H1 (cell line): ENCODE results near the gene SLC37A2. TPM values are rescaled to one million over a fixed set of nuclear protein-coding genes. Genes with fewer than 3 reads are reported as not detected.

Source experiments
- CTCF ChIA-PET: fragments of 300-600 bp; sonication (Branson Sonifier 250); formaldehyde crosslinking; loops from one replicate; lab custom pipeline; 2021; ENCODE audit not compliant: partially characterized antibody; lab: Charles Lee
- POLR2A ChIA-PET: fragments of 300-600 bp; sonication (Branson Sonifier 250); formaldehyde crosslinking; loops from one replicate; lab custom pipeline; 2021; ENCODE audit warnings: inconsistent platforms; ENCODE audit not compliant: partially characterized antibody; lab: Charles Lee
- DNase-seq, 2 experiments: peaks; one replicate each; pipeline versions ENCODE4 v3.0.0 to v3.0.0-alpha.2; 2010 to 2022; ENCODE audit warnings: low spot score in 2 of 2, low read depth in 1 of 2, mixed read lengths in 1 of 2
- FAIRE-seq: peaks from 2 replicates; lab custom pipeline; 2011; peaks lifted over from hg19 to GRCh38; lab: Jason Lieb, UNC
- H2AFZ ChIP-seq: 2 replicates; pipeline ENCODE4 v1.8.1; 2012; ENCODE audit warnings: low read length, inconsistent platforms
- H2AK5ac ChIP-seq: 2 replicates; pipeline ENCODE4 v1.6.1; 2013; ENCODE audit warnings: low read depth, low read length
- H2BK120ac ChIP-seq: replicated peaks from 2 replicates; pipeline ENCODE3; 2013; ENCODE audit warnings: low read depth, low read length, inconsistent platforms
- H2BK12ac ChIP-seq: 2 replicates; pipeline ENCODE4 v1.6.1; 2013; ENCODE audit warnings: low read depth, low read length
- H2BK15ac ChIP-seq: 2 replicates; pipeline ENCODE4 v1.6.1; 2013; ENCODE audit warnings: low read length
- H2BK20ac ChIP-seq: 2 replicates; pipeline ENCODE4 v1.6.1; 2013; ENCODE audit warnings: low read length
- H2BK5ac ChIP-seq: 2 replicates; pipeline ENCODE4 v1.6.1; 2013; ENCODE audit warnings: low read depth, low read length
- H3K14ac ChIP-seq: 2 replicates; pipeline ENCODE4 v1.6.1; 2013; ENCODE audit warnings: inconsistent platforms; ENCODE audit not compliant: insufficient read length
- H3K18ac ChIP-seq: 2 replicates; pipeline ENCODE4 v1.6.1; 2013; ENCODE audit warnings: low read length; ENCODE audit errors: extremely low read depth
- H3K23ac ChIP-seq: 2 replicates; pipeline ENCODE4 v1.6.1; 2013; ENCODE audit warnings: inconsistent platforms; ENCODE audit not compliant: insufficient read length
- H3K23me2 ChIP-seq: 2 replicates; pipeline ENCODE4 v1.6.1; 2013; ENCODE audit warnings: low read depth, low read length
- H3K27ac ChIP-seq: 2 replicates; pipeline ENCODE4 v1.6.1; 2011; ENCODE audit warnings: low read depth, low read length, inconsistent platforms
- H3K27me3 ChIP-seq, 4 experiments: replicated peaks in 1 of 4; 1 replicate in 1 of 4; 2 replicates in 3 of 4; pipeline versions ENCODE4 v1.6.1 to v1.8.1; 2011 to 2013; ENCODE audit warnings: low read length in 3 of 4, mild to moderate bottlenecking in 3 of 4, inconsistent platforms in 2 of 4, mixed read lengths in 2 of 4, moderate library complexity in 1 of 4; ENCODE audit not compliant: control insufficient read depth in 3 of 4, insufficient read depth in 3 of 4; ENCODE audit errors: extremely low read depth in 1 of 4
- H3K36me3 ChIP-seq, 4 experiments: 2 replicates each; pipeline versions ENCODE4 v1.6.1 to v1.8.1; 2011 to 2013; ENCODE audit warnings: mild to moderate bottlenecking in 4 of 4, low read length in 3 of 4, moderate library complexity in 2 of 4, control low read depth in 1 of 4, inconsistent platforms in 1 of 4; ENCODE audit not compliant: insufficient read depth in 4 of 4, control insufficient read depth in 2 of 4
- H3K4ac ChIP-seq: replicated peaks from 2 replicates; pipeline ENCODE3; 2013; ENCODE audit warnings: low read length, low read depth, mixed read lengths, inconsistent platforms; ENCODE audit not compliant: insufficient read length
- H3K4me1 ChIP-seq, 4 experiments: replicated peaks in 1 of 4; 1 replicate in 1 of 4; 2 replicates in 3 of 4; pipeline versions ENCODE4 v1.6.1 to v1.8.1; 2011 to 2013; ENCODE audit warnings: low read length in 3 of 4, inconsistent platforms in 2 of 4, mixed read lengths in 1 of 4; ENCODE audit not compliant: insufficient read depth in 4 of 4, control insufficient read depth in 3 of 4
- H3K4me2 ChIP-seq, 2 experiments: 2 replicates each; pipeline versions ENCODE4 v1.6.1 to v1.8.1; 2011 to 2013; ENCODE audit warnings: low read depth in 2 of 2, low read length in 2 of 2, control low read depth in 1 of 2, inconsistent platforms in 1 of 2, mild to moderate bottlenecking in 1 of 2; ENCODE audit not compliant: insufficient read depth in 1 of 2
- H3K4me3 ChIP-seq, 4 experiments: fragments of 200-600, 300-600 bp in 1 of 4; sonication (generic), shearing (Covaris generic), sonication (Bioruptor Twin) in 1 of 4; 2 replicates each; pipeline versions ENCODE4 v1.5.1 to v1.8.1; 2011 to 2016; ENCODE audit warnings: low read length in 4 of 4, low read depth in 3 of 4, control low read depth in 2 of 4, inconsistent platforms in 2 of 4, mild to moderate bottlenecking in 2 of 4, mixed read lengths in 1 of 4, moderate library complexity in 1 of 4; ENCODE audit not compliant: insufficient read depth in 2 of 4; ENCODE audit errors: extremely low read depth in 1 of 4
- H3K56ac ChIP-seq: replicated peaks from 2 replicates; pipeline ENCODE3; 2013; ENCODE audit warnings: low read depth, mild to moderate bottlenecking, mixed read lengths, low read length, inconsistent platforms; ENCODE audit not compliant: insufficient read length
- H3K79me1 ChIP-seq: 2 replicates; pipeline ENCODE4 v1.6.1; 2013; ENCODE audit warnings: low read depth, low read length, control low read depth
- H3K79me2 ChIP-seq, 2 experiments: 2 replicates each; pipeline versions ENCODE4 v1.6.1 to v1.8.1; 2012 to 2013; ENCODE audit warnings: low read length in 2 of 2, mild to moderate bottlenecking in 2 of 2, inconsistent platforms in 1 of 2; ENCODE audit not compliant: insufficient read depth in 2 of 2, control insufficient read depth in 1 of 2
- H3K9ac ChIP-seq, 4 experiments: replicated peaks in 1 of 4; 1 replicate in 1 of 4; 2 replicates in 3 of 4; pipeline versions ENCODE4 v1.6.1 to v1.8.1; 2011 to 2013; ENCODE audit warnings: low read depth in 3 of 4, low read length in 3 of 4, control low read depth in 2 of 4, mild to moderate bottlenecking in 2 of 4, moderate library complexity in 2 of 4, inconsistent platforms in 1 of 4; ENCODE audit errors: extremely low read depth in 1 of 4
- H3K9me3 ChIP-seq, 2 experiments: 2 replicates each; pipeline versions ENCODE4 v1.6.1 to v1.8.1; 2012 to 2013; ENCODE audit warnings: mild to moderate bottlenecking in 2 of 2, moderate library complexity in 2 of 2, control low read depth in 1 of 2, inconsistent platforms in 1 of 2, low read depth in 1 of 2, low read length in 1 of 2, mixed read lengths in 1 of 2; ENCODE audit not compliant: insufficient read depth in 2 of 2
- H4K20me1 ChIP-seq, 2 experiments: replicated peaks in 1 of 2; 2 replicates each; pipeline versions ENCODE3 to v1.8.1; 2011 to 2013; ENCODE audit warnings: inconsistent platforms in 2 of 2, low read length in 2 of 2, mild to moderate bottlenecking in 1 of 2; ENCODE audit not compliant: insufficient read depth in 2 of 2, control insufficient read depth in 1 of 2
- H4K5ac ChIP-seq: 2 replicates; pipeline ENCODE4 v1.6.1; 2013; ENCODE audit warnings: low read length, low read depth, mixed read lengths, inconsistent platforms; ENCODE audit not compliant: insufficient read length
- H4K8ac ChIP-seq: 2 replicates; pipeline ENCODE4 v1.8.0; 2013; ENCODE audit warnings: mild to moderate bottlenecking, moderate library complexity, low read length, inconsistent platforms; ENCODE audit not compliant: insufficient read depth; ENCODE audit errors: extremely low read depth
- H4K91ac ChIP-seq: replicated peaks from 2 replicates; pipeline ENCODE3; 2013; ENCODE audit warnings: low read length, mixed read lengths, inconsistent platforms; ENCODE audit not compliant: insufficient read length
- ATF2 ChIP-seq: IDR thresholded peaks from 2 replicates; pipeline ENCODE4 v1.6.1; 2012; ENCODE audit warnings: low read length, inconsistent platforms
- BRCA1 ChIP-seq: IDR thresholded peaks from 2 replicates; pipeline ENCODE4 v1.6.1; 2012; ENCODE audit warnings: low read depth, low read length, improper control_type of control experiment
- CBX8 ChIP-seq: fragments of 300-800, 300-1000 bp; sonication (generic); IDR thresholded peaks from 2 replicates; pipeline ENCODE4 v1.7.1; 2016; ENCODE audit warnings: low read depth, low read length, borderline replicate concordance
- CREB1 ChIP-seq: IDR thresholded peaks from 2 replicates; pipeline ENCODE4 v1.6.1; 2012; ENCODE audit warnings: inconsistent platforms
- EP300 ChIP-seq, 2 experiments: IDR thresholded peaks; 1 replicate in 1 of 2; 2 replicates in 1 of 2; pipeline ENCODE4 v1.6.1; 2011 to 2012; ENCODE audit warnings: low read depth in 2 of 2, low read length in 2 of 2, mild to moderate bottlenecking in 2 of 2, borderline replicate concordance in 1 of 2, inconsistent platforms in 1 of 2, moderate library complexity in 1 of 2
- EZH2 ChIP-seq: fragments of 200-600 bp; sonication (generic); IDR thresholded peaks from 2 replicates; pipeline ENCODE4 v1.7.1; 2012; ENCODE audit warnings: low read depth, mild to moderate bottlenecking, moderate library complexity, low read length, inconsistent platforms; ENCODE audit not compliant: severe bottlenecking
- GTF2F1 ChIP-seq: IDR thresholded peaks from 2 replicates; pipeline ENCODE4 v1.6.1; 2012; ENCODE audit warnings: low read depth, low read length, improper control_type of control experiment, borderline replicate concordance
- HDAC2 ChIP-seq, 2 experiments: fragments of 300-600 bp in 1 of 2; sonication (generic) in 1 of 2; IDR thresholded peaks; 2 replicates each; pipeline ENCODE4 v1.6.1; 2011 to 2012; ENCODE audit warnings: low read depth in 2 of 2, low read length in 2 of 2, mild to moderate bottlenecking in 2 of 2, moderate library complexity in 2 of 2, borderline replicate concordance in 1 of 2, inconsistent platforms in 1 of 2
- HDAC6 ChIP-seq: IDR thresholded peaks from one replicate; pipeline ENCODE4 v1.7.1; 2012; ENCODE audit warnings: low read depth, mild to moderate bottlenecking, inconsistent platforms, low read length, moderate library complexity
- JUND ChIP-seq: IDR thresholded peaks from 2 replicates; pipeline ENCODE4 v1.6.1; 2011; ENCODE audit warnings: mild to moderate bottlenecking, improper control_type of control experiment, low read length
- TCF12 ChIP-seq: IDR thresholded peaks from 2 replicates; pipeline ENCODE4 v1.6.1; 2011; ENCODE audit warnings: low read depth, mild to moderate bottlenecking, low read length
- TEAD4 ChIP-seq: IDR thresholded peaks from 2 replicates; pipeline ENCODE4 v1.6.1; 2012; ENCODE audit warnings: low read depth, low read length, inconsistent platforms, mixed read lengths
- YY1 ChIP-seq: IDR thresholded peaks from 2 replicates; pipeline ENCODE4 v1.6.1; 2011; ENCODE audit warnings: low read depth, mild to moderate bottlenecking, low read length
- WGBS, 2 experiments: shearing (Covaris generic) in 1 of 2; methylation state at CpG; one replicate each; pipeline versions ENCODE4 v1.1.6 to v1.1.7; 2013 to 2015; ENCODE audit warnings: low lambda C conversion rate in 2 of 2, mixed read lengths in 2 of 2, inconsistent platforms in 1 of 2, low coverage in 1 of 2, missing lambda C conversion rate in 1 of 2; ENCODE audit not compliant: insufficient replicate concordance in 2 of 2, insufficient coverage in 1 of 2, insufficient read length in 1 of 2; ENCODE audit errors: extremely low coverage in 1 of 2, missing lambda C conversion rate in 1 of 2; 5-methylcytosine and 5-hydroxymethylcytosine counted together
- polyA plus RNA-seq, 7 experiments: library from polyadenylated mRNA; depleted of rRNA in 3 of 7; stranded (reverse) in 5 of 7; unstranded in 2 of 7; fragments of >200 nt in 5 of 7; fragments of 200-250 nt in 2 of 7; gene quantifications; 1 replicate in 5 of 7; 2 replicates in 1 of 7; 4 replicates in 1 of 7; pipeline versions ENCODE4 v1.2.1 to v1.2.3, GENCODE V29; 2011 to 2013; ENCODE audit warnings: missing spikeins in 2 of 7, mixed read lengths in 2 of 7
- total RNA-seq: library from RNA; stranded (reverse); fragmentation: NEBNext Ultra II Directional; extraction: Animal tissue kit (Norgen Biotek cat#: 25700); gene quantifications from 2 replicates; pipeline ENCODE4 v1.2.1, GENCODE V29; 2021

SLC37A2 gene
- total and polyA plus RNA-seq, 2 of the 8 experiments (the other 6 are each of a cell fraction or from before 2014, with no cell fraction given), result 1.3 to 1.9 TPM

GRCh38 chr11:125061281-125061680, 1.8 kb upstream of the SLC37A2 start:
- Histone ChIP-seq H3K9me3 (no peaks in the 10 kb centered on the region), H3K4me1 (peaks cover 0 to 2% (median 0%) of the 10 kb centered on the region in 4 experiments; a peak in 2 of 7 replicates), H3K27ac (no peak overlapping the region), H2BK20ac (no peak overlapping the region), H3K4me2 (no peak overlapping the region), H3K23ac (no peak overlapping the region), H4K8ac (no peak overlapping the region), H3K36me3 (no peaks in the 10 kb centered on the region), H3K9ac (no peak overlapping the region), H2AFZ (no peak overlapping the region), H3K18ac (no peak overlapping the region), H4K91ac (no peak overlapping the region), H3K23me2 (peaks cover 11% of the 10 kb centered on the region), H3K4me3 (no peak overlapping the region), H2BK12ac (no peak overlapping the region), H3K27me3 (peaks cover 1 to 29% (median 24%) of the 10 kb centered on the region in 4 experiments), H3K79me1 (no peaks in the 10 kb centered on the region), H2AK5ac (no peak overlapping the region), H3K56ac (no peak overlapping the region), H4K20me1 (no peaks in the 10 kb centered on the region), H3K14ac (no peak overlapping the region), H4K5ac (no peak overlapping the region), H3K4ac (no peak overlapping the region), H2BK15ac (no peak overlapping the region), H2BK5ac (no peak overlapping the region), H2BK120ac (no peak overlapping the region), H3K79me2 (no peaks in the 10 kb centered on the region)
- DNase-seq (no peak), FAIRE-seq (no peak)
- ChIA-PET POLR2A (no interaction called here), CTCF (interaction anchor here (0.6 to 1.4 kb wide), 9 partner anchors 8 to 367 kb away, joined by 3 to 4 read pairs (median 3); no protein-coding TSS in a partner anchor)
- 82% methylated on average over 4 of the region's 4 CpGs; no CpG with 5 or more reads in 1 of the 2 experiments for WGBS, 2 experiments
- TF ChIP-seq EZH2 (no peak), TEAD4 (no peak), ATF2 (no peak), YY1 (no peak), BRCA1 (no peak), HDAC6 (no peak), CREB1 (no peak), EP300 (IDR thresholded peaks at IDR 0.05; ENCODE audit: borderline replicate concordance in 1 of 2, low read depth in 2 of 2, low read length in 2 of 2) (no peak), TCF12 (no peak), GTF2F1 (no peak), CBX8 (no peak), HDAC2 (IDR thresholded peaks at IDR 0.05; ENCODE audit: borderline replicate concordance in 1 of 2, low read depth in 2 of 2, low read length in 2 of 2) (no peak), JUND (no peak)
